ENCODE data around the gene CFAP90. TPM values are rescaled to one million over a fixed set of nuclear protein-coding genes. Genes with fewer than 3 reads are reported as not detected.

The CFAP90 gene
- total RNA-seq, 2 donors from 2014 or later: not detected

DNA sequence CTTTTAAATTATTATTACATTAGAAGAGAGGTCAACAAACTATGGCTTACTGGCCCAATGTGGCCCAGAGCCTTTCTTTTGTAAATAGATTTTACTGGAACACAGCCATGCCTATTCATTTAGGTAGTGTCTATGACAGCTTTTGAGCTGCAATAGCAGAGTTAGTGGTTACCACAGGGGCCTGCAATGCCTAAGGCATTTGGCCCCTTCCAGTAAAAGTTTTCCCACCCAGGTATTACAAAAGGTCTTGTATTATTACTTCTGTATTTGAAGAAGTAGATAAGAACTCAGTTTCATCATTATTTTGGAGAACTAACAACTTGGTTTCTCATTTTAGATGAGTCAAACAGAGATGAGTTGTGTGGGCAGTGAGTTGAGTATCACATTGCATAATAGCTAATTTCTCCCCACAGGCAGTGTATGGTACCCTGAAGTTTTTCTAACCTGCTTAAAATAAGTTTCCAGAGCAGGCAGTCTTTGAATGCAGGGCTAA, 27.5 kb upstream of the CFAP90 start:
- Histone ChIP-seq H3K9me3 (no peaks in the 10 kb centered on the region), H3K4me1 (ENCODE audit: control insufficient read depth in 1 of 2, low read depth in 2 of 2) (no peaks in the 10 kb centered on the region), H3K36me3 (peaks cover 32% of the 10 kb centered on the region)

GRCh38 chr5:7877851-7878250, 26.9 kb upstream of the CFAP90 start:
- H3K4me3 ChIP-seq: no peak overlapping the region
- no peaks in the 10 kb centered on the region for H3K4me1 ChIP-seq (ENCODE audit: control insufficient read depth in 1 of 2, low read depth in 2 of 2)
- H3K27ac ChIP-seq: no peak overlapping the region
- DNase-seq (ENCODE audit: low spot score) (no peak), ATAC-seq (ENCODE audit: insufficient number of reproducible peaks, low FRiP score, low read depth) (no peak)
- no peaks in the 10 kb centered on the region for H3K27me3 ChIP-seq (replicated peaks; ENCODE audit: insufficient read depth)
- H3K36me3 ChIP-seq: peaks cover 31% of the 10 kb centered on the region
- no peaks in the 10 kb centered on the region for H3K9me3 ChIP-seq
- TF ChIP-seq, protein P1, sequence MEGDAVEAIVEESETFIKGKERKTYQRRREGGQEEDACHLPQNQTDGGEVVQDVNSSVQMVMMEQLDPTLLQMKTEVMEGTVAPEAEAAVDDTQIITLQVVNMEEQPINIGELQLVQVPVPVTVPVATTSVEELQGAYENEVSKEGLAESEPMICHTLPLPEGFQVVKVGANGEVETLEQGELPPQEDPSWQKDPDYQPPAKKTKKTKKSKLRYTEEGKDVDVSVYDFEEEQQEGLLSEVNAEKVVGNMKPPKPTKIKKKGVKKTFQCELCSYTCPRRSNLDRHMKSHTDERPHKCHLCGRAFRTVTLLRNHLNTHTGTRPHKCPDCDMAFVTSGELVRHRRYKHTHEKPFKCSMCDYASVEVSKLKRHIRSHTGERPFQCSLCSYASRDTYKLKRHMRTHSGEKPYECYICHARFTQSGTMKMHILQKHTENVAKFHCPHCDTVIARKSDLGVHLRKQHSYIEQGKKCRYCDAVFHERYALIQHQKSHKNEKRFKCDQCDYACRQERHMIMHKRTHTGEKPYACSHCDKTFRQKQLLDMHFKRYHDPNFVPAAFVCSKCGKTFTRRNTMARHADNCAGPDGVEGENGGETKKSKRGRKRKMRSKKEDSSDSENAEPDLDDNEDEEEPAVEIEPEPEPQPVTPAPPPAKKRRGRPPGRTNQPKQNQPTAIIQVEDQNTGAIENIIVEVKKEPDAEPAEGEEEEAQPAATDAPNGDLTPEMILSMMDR (IDR thresholded peaks at IDR 0.05): no peak

More for the DNA sequence above, 27.5 kb upstream of the CFAP90 start:
- DNase-seq (ENCODE audit: low spot score) (no peak), ATAC-seq (ENCODE audit: insufficient number of reproducible peaks, low FRiP score, low read depth) (no peak)
- no peak overlapping the region for H3K4me3 ChIP-seq
- no peak overlapping the region for H3K27ac ChIP-seq
- H3K27me3 ChIP-seq (replicated peaks; ENCODE audit: insufficient read depth): no peaks in the 10 kb centered on the region
- TF ChIP-seq, protein P1 (IDR thresholded peaks at IDR 0.05): no peak

DNA sequence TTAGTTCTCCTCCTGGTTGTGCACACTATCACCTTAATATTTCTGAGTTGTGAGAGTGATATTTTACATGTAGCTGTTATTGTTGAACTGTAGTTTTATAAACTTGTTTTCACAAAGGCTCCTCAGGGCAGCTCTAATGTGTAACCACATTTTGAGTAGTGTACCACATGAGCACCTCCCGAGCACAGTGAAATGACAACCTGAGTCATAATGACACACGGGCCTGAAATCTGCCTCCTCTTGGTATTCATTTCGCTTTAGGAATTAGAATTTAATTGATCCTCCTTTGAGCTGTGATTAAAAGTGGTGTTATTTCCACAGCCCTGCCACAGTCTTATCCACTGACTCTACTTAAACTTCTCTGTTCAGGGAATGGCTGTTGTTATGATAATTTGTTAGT, 25.9 kb upstream of the CFAP90 start:
- H3K9me3 ChIP-seq: no peaks in the 10 kb centered on the region
- peaks cover 27% of the 10 kb centered on the region for H3K36me3 ChIP-seq
- TF ChIP-seq, protein P1 (IDR thresholded peaks at IDR 0.05): no peak
- H3K4me1 ChIP-seq (ENCODE audit: control insufficient read depth in 1 of 2, low read depth in 2 of 2): no peaks in the 10 kb centered on the region
- H3K27me3 ChIP-seq (replicated peaks; ENCODE audit: insufficient read depth): no peaks in the 10 kb centered on the region
- H3K4me3 ChIP-seq: no peak overlapping the region
- no peak overlapping the region for H3K27ac ChIP-seq
- ATAC-seq (ENCODE audit: insufficient number of reproducible peaks, low FRiP score, low read depth) (no peak), DNase-seq (ENCODE audit: low spot score) (no peak)

- peaks cover 25% of the 10 kb centered on the region for H3K36me3 ChIP-seq
- H3K9me3 ChIP-seq: no peaks in the 10 kb centered on the region
- H3K4me3 ChIP-seq: no peak overlapping the region
- H3K27ac ChIP-seq: no peak overlapping the region
- TF ChIP-seq, protein P1 (IDR thresholded peaks at IDR 0.05): no peak
- ATAC-seq (ENCODE audit: insufficient number of reproducible peaks, low FRiP score, low read depth): no peak
- H3K4me1 ChIP-seq (ENCODE audit: control insufficient read depth in 1 of 2, low read depth in 2 of 2): peaks cover 6 to 15% of the 10 kb centered on the region in 2 donors
- no peak for DNase-seq (ENCODE audit: low spot score)
- no peaks in the 10 kb centered on the region for H3K27me3 ChIP-seq (replicated peaks; ENCODE audit: insufficient read depth)
These were observed 24.2 kb upstream of the CFAP90 start for GRCh38 chr5:7875151-7875550.

- Histone ChIP-seq H3K4me1 (ENCODE audit: control insufficient read depth in 1 of 2, low read depth in 2 of 2) (peaks cover 9 to 20% of the 10 kb centered on the region in 2 donors), H3K4me3 (no peak overlapping the region), H3K27me3 (replicated peaks; ENCODE audit: insufficient read depth) (no peaks in the 10 kb centered on the region), H3K27ac (no peak overlapping the region), H3K9me3 (no peaks in the 10 kb centered on the region), H3K36me3 (peaks cover 25% of the 10 kb centered on the region)
- ATAC-seq (ENCODE audit: insufficient number of reproducible peaks, low FRiP score, low read depth) (no peak), DNase-seq (ENCODE audit: low spot score) (no peak)
- TF ChIP-seq, protein P1 (IDR thresholded peaks at IDR 0.05): no peak
These were observed 23.7 kb upstream of the CFAP90 start for GRCh38 chr5:7874639-7875038.

All from thoracic aorta (tissue), 2 donors.